OCI-LY7 (cell line): ENCODE results near the gene NUDCD3. TPM values are rescaled to one million over a fixed set of nuclear protein-coding genes. Genes with fewer than 3 reads are reported as not detected.

ENCODE experiments used
- BruUV-seq: library from RNA; stranded (reverse); fragments of 400-500 nt; replicated peaks from 2 replicates; lab custom pipeline; 2021; lab: Mats Ljungman, UMichigan
- CTCF ChIA-PET: fragments of 300-600 bp; sonication (Branson Sonifier 250); formaldehyde crosslinking; loops from one replicate; lab custom pipeline; 2022; ENCODE audit warnings: antibody characterized with exemption; ENCODE audit not compliant: unreplicated experiment; lab: Charles Lee
- POLR2A ChIA-PET: fragments of 300-600 bp; sonication (Branson Sonifier 250); formaldehyde crosslinking; loops from one replicate; lab custom pipeline; 2022; ENCODE audit warnings: antibody characterized with exemption; lab: Charles Lee
- DNase-seq: peaks from one replicate; pipeline ENCODE4 v3.0.0-alpha.2; 2015; ENCODE audit warnings: low spot score
- H2AFZ ChIP-seq: fragments of 200-600 bp; sonication (generic), shearing (Covaris generic); 2 replicates; pipeline ENCODE4 v1.6.1; 2014; ENCODE audit warnings: mild to moderate bottlenecking, antibody characterized with exemption, low read length, moderate library complexity
- H3K27ac ChIP-seq: fragments of 200-600 bp; sonication (generic); 2 replicates; pipeline ENCODE4 v1.5.1; 2014; ENCODE audit warnings: mixed run types, low read depth, mild to moderate bottlenecking, moderate library complexity, low read length, inconsistent platforms; ENCODE audit not compliant: poor library complexity, severe bottlenecking
- H3K36me3 ChIP-seq: fragments of 200-600 bp; sonication (generic); 2 replicates; pipeline ENCODE4 v1.6.1; 2014; ENCODE audit warnings: mild to moderate bottlenecking, antibody characterized with exemption, low read length, moderate library complexity, mixed read lengths; ENCODE audit not compliant: insufficient read depth
- H3K4me1 ChIP-seq: fragments of 200-600 bp; sonication (generic); 2 replicates; pipeline ENCODE4 v1.5.1; 2014; ENCODE audit warnings: mild to moderate bottlenecking, low read length; ENCODE audit not compliant: insufficient read depth, poor library complexity, severe bottlenecking
- H3K4me2 ChIP-seq: fragments of 200-600 bp; sonication (generic); 2 replicates; pipeline ENCODE4 v1.6.1; 2014; ENCODE audit warnings: mild to moderate bottlenecking, low read length
- H3K4me3 ChIP-seq: fragments of 200-600 bp; sonication (generic); 2 replicates; pipeline ENCODE4 v1.5.1; 2014; ENCODE audit warnings: mild to moderate bottlenecking, low read depth, low read length; ENCODE audit not compliant: poor library complexity, severe bottlenecking
- H3K79me2 ChIP-seq: fragments of 200-600 bp; sonication (generic); 2 replicates; pipeline ENCODE4 v1.6.1; 2016; ENCODE audit warnings: low read depth, mild to moderate bottlenecking, low read length, moderate library complexity, mixed read lengths; ENCODE audit not compliant: insufficient read depth
- H3K9me2 ChIP-seq: fragments of 200-600 bp; sonication (generic); 2 replicates; pipeline ENCODE4 v1.6.1; 2016; ENCODE audit warnings: mild to moderate bottlenecking, low read length, mixed read lengths; ENCODE audit not compliant: insufficient read depth
- H3K9me3 ChIP-seq: fragments of 200-600 bp; sonication (generic); 2 replicates; pipeline ENCODE4 v1.6.1; 2014; ENCODE audit warnings: mild to moderate bottlenecking, mixed run types, low read length, mixed read lengths
- H4K20me1 ChIP-seq: fragments of 200-600 bp; sonication (generic); 2 replicates; pipeline ENCODE4 v1.6.1; 2014; ENCODE audit warnings: mild to moderate bottlenecking, antibody characterized with exemption, low read length, moderate library complexity, mixed read lengths; ENCODE audit not compliant: insufficient read depth
- EZH2phosphoT487 ChIP-seq: fragments of 200-600 bp; sonication (generic); IDR thresholded peaks from 2 replicates; pipeline ENCODE4 v1.6.1; 2018; ENCODE audit warnings: low read depth, borderline replicate concordance, mild to moderate bottlenecking, mixed run types, antibody characterized with exemption, low read length, moderate library complexity, mixed read lengths
- intact Hi-C: fragments of 100-400 bp; cut with micrococcal nuclease; formaldehyde crosslinking; loops from one replicate; pipeline ENCODE4 v1.10.0; 2022; ENCODE audit not compliant: unreplicated experiment
- total RNA-seq, 2 experiments: library from RNA; depleted of rRNA in 1 of 2; stranded (reverse); fragments of >200 nt in 1 of 2; shearing (Covaris generic) in 1 of 2; gene quantifications; 2 replicates each; pipeline ENCODE4 v1.2.3, GENCODE V29; 2014 to 2022
- TF ChIP-seq, protein P1 (sequence below): fragments of 200-600 bp; sonication (generic); conservative IDR thresholded peaks from 2 replicates; pipeline ENCODE4 v1.5.1; 2014; ENCODE audit warnings: mild to moderate bottlenecking, antibody characterized with exemption, low read length, moderate library complexity, mixed read lengths

NUDCD3 gene
- total RNA-seq, 2 experiments from 2014 or later = 57.0 to 108 TPM

DNA sequence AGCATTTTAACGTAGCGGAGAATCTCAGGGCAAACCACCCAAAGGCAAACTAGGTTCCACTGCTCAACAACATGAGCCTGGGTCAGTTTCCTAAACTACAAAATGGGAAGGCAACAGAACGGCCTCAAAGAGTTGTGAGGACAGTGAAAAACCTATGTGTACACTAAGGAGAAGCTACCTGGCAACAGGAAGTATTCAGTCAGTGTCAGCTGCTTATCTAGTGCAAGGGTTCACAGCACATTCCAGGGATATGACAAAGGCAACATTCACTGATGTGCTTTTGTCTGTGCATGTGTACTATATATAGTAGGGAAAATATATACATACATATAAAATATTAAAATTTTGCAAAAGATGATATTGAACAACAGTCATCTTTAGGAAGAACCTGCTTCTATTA is 17.2 kb downstream of the NUDCD3 start:
- Histone ChIP-seq H3K9me3 (no peaks in the 10 kb centered on the region), H3K27ac (no peak overlapping the region), H2AFZ (no peak overlapping the region), H4K20me1 (0 out of 2 replicates have a peak, but pooled peaks cover 6% of the 10 kb centered on the region), H3K9me2 (no peaks in the 10 kb centered on the region), H3K4me3 (no peak overlapping the region), H3K36me3 (peaks cover 95% of the 10 kb centered on the region), H3K4me1 (peaks cover 37% of the 10 kb centered on the region), H3K79me2 (peaks cover 46% of the 10 kb centered on the region), H3K4me2 (no peak overlapping the region)
- intact Hi-C loops = no loop called here
- no TSS peak for BruUV-seq
- TF ChIP-seq, protein P1, sequence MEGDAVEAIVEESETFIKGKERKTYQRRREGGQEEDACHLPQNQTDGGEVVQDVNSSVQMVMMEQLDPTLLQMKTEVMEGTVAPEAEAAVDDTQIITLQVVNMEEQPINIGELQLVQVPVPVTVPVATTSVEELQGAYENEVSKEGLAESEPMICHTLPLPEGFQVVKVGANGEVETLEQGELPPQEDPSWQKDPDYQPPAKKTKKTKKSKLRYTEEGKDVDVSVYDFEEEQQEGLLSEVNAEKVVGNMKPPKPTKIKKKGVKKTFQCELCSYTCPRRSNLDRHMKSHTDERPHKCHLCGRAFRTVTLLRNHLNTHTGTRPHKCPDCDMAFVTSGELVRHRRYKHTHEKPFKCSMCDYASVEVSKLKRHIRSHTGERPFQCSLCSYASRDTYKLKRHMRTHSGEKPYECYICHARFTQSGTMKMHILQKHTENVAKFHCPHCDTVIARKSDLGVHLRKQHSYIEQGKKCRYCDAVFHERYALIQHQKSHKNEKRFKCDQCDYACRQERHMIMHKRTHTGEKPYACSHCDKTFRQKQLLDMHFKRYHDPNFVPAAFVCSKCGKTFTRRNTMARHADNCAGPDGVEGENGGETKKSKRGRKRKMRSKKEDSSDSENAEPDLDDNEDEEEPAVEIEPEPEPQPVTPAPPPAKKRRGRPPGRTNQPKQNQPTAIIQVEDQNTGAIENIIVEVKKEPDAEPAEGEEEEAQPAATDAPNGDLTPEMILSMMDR = no peak
- TF ChIP-seq EZH2phosphoT487 = no peak
- ChIA-PET POLR2A (interaction anchor here (1.0 kb wide), 1 partner anchor 11 kb away, joined by 4 read pairs; no protein-coding TSS in a partner anchor), CTCF (no interaction called here)
- DNase-seq = no peak

DNA sequence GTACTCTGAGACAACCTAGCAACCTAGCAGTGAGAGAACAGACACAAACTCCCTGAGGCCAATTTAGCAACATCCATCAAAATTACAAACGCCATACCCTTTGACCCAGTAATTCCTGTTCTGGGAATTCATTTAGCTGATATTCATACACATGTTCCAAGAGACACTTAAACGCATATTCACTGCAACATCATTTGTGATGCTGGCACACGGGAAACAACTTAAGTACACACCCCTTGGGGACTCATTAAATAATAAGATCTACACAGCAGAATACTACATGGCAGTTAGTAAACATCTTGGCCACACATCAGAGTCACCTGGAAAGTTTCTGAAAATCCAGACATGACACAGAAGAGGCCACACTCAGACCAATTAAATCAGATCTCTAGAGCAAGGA is 17.6 kb downstream of the NUDCD3 start:
- Histone ChIP-seq H3K4me1 (peaks cover 37% of the 10 kb centered on the region), H3K9me2 (no peaks in the 10 kb centered on the region), H3K4me2 (no peak overlapping the region), H3K4me3 (no peak overlapping the region), H3K79me2 (peaks cover 46% of the 10 kb centered on the region), H4K20me1 (0 out of 2 replicates have a peak, but pooled peaks cover 6% of the 10 kb centered on the region), H2AFZ (no peak overlapping the region), H3K27ac (no peak overlapping the region), H3K36me3 (peaks cover 95% of the 10 kb centered on the region), H3K9me3 (no peaks in the 10 kb centered on the region)
- ChIA-PET CTCF (no interaction called here), POLR2A (interaction anchor here (1.0 kb wide), 1 partner anchor 11 kb away, joined by 4 read pairs; no protein-coding TSS in a partner anchor)
- TF ChIP-seq EZH2phosphoT487 = no peak
- TF ChIP-seq, protein P1 = no peak
- intact Hi-C loops = no loop called here
- DNase-seq = no peak
- no TSS peak for BruUV-seq

- H3K36me3 ChIP-seq = peaks cover 95% of the 10 kb centered on the region
- ChIA-PET CTCF (no interaction called here), POLR2A (interaction anchor here (0.6 kb wide), 1 partner anchor 488 kb away, joined by 4 read pairs; no protein-coding TSS in a partner anchor)
- BruUV-seq = no TSS peak
- H4K20me1 ChIP-seq = 0 out of 2 replicates have a peak, but pooled peaks cover 6% of the 10 kb centered on the region
- peaks cover 46% of the 10 kb centered on the region for H3K79me2 ChIP-seq
- peaks cover 30% of the 10 kb centered on the region for H3K4me1 ChIP-seq
- H3K4me3 ChIP-seq = no peak overlapping the region
- H2AFZ ChIP-seq = no peak overlapping the region
- intact Hi-C loops = no loop called here
- H3K9me3 ChIP-seq = no peaks in the 10 kb centered on the region
- no peaks in the 10 kb centered on the region for H3K9me2 ChIP-seq
- no peak for DNase-seq
- H3K4me2 ChIP-seq = no peak overlapping the region
- no peak overlapping the region for H3K27ac ChIP-seq
- TF ChIP-seq, protein P1 = no peak
- TF ChIP-seq EZH2phosphoT487 = no peak
Measured at GRCh38 chr7:44471850-44472249, 18.6 kb downstream of the NUDCD3 start.
